HUES64 (cell line): ENCODE results near the gene NRSN2.

Source experiments
- H3K27ac ChIP-seq: 2 replicates; pipeline ENCODE4 v1.7.0; 2013; ENCODE audit warnings: low read depth, low read length, inconsistent platforms
- H3K27me3 ChIP-seq: 2 replicates; pipeline ENCODE4 v1.6.1; 2013; ENCODE audit warnings: mild to moderate bottlenecking, low read length; ENCODE audit not compliant: insufficient read depth
- H3K36me3 ChIP-seq: 2 replicates; pipeline ENCODE4 v1.6.1; 2013; ENCODE audit warnings: mild to moderate bottlenecking, low read length; ENCODE audit not compliant: insufficient read depth
- H3K4me1 ChIP-seq: 2 replicates; pipeline ENCODE4 v1.6.1; 2013; ENCODE audit warnings: mild to moderate bottlenecking, low read length, moderate library complexity; ENCODE audit not compliant: insufficient read depth
- H3K4me3 ChIP-seq: 2 replicates; pipeline ENCODE4 v1.5.1; 2013; ENCODE audit warnings: mild to moderate bottlenecking, low read length, moderate library complexity
- H3K9ac ChIP-seq: 2 replicates; pipeline ENCODE4 v1.6.1; 2013; ENCODE audit warnings: mild to moderate bottlenecking, low read depth, low read length
- H3K9me3 ChIP-seq: 2 replicates; pipeline ENCODE4 v1.6.1; 2013; ENCODE audit warnings: low read depth, low read length; ENCODE audit not compliant: insufficient read depth
- WGBS: fragments of 150-250, 120-280 bp; methylation state at CpG from one replicate; pipeline ENCODE4 v1.1.7; 2013; ENCODE audit warnings: missing lambda C conversion rate; 5-methylcytosine and 5-hydroxymethylcytosine counted together

The NRSN2 gene

GRCh38 chr20:310645-311044 lies 36.3 kb upstream of the NRSN2 start:
- H3K4me1 ChIP-seq = peaks cover 14% of the 10 kb centered on the region
- no peaks in the 10 kb centered on the region for H3K27me3 ChIP-seq
- H3K36me3 ChIP-seq = no peaks in the 10 kb centered on the region
- 3% methylated on average over 6 of the region's 7 CpGs for WGBS
- H3K4me3 ChIP-seq = peak overlapping the region; percentile 31
- no peaks in the 10 kb centered on the region for H3K9me3 ChIP-seq
- H3K27ac ChIP-seq = peak overlapping the region; percentile 47
- H3K9ac ChIP-seq = no peak overlapping the region

- H3K36me3 ChIP-seq = no peaks in the 10 kb centered on the region
- H3K4me3 ChIP-seq = no peak overlapping the region
- no peak overlapping the region for H3K9ac ChIP-seq
- H3K4me1 ChIP-seq = peaks cover 14% of the 10 kb centered on the region
- H3K9me3 ChIP-seq = no peaks in the 10 kb centered on the region
- H3K27me3 ChIP-seq = no peaks in the 10 kb centered on the region
- 91% methylated on average over 6 of the region's 7 CpGs for WGBS
- no peak overlapping the region for H3K27ac ChIP-seq
Measured at GRCh38 chr20:311609-312008, 35.3 kb upstream of the NRSN2 start.

GRCh38 chr20:312067-312466 lies 34.8 kb upstream of the NRSN2 start:
- Histone ChIP-seq H3K27me3 (no peaks in the 10 kb centered on the region), H3K9me3 (no peaks in the 10 kb centered on the region), H3K27ac (no peak overlapping the region), H3K36me3 (no peaks in the 10 kb centered on the region), H3K9ac (no peak overlapping the region), H3K4me3 (no peak overlapping the region), H3K4me1 (peaks cover 14% of the 10 kb centered on the region)
- WGBS = 93% methylated on average over 8 of the region's 8 CpGs

GRCh38 chr20:312866-313265 lies 34.0 kb upstream of the NRSN2 start:
- Histone ChIP-seq H3K4me1 (peaks cover 14% of the 10 kb centered on the region), H3K27me3 (no peaks in the 10 kb centered on the region), H3K36me3 (no peaks in the 10 kb centered on the region), H3K9ac (no peak overlapping the region), H3K4me3 (no peak overlapping the region), H3K27ac (no peak overlapping the region), H3K9me3 (no peaks in the 10 kb centered on the region)
- WGBS = 92% methylated on average over 1 of the region's 1 CpG

- no peak overlapping the region for H3K9ac ChIP-seq
- H3K4me3 ChIP-seq = no peak overlapping the region
- no peaks in the 10 kb centered on the region for H3K9me3 ChIP-seq
- H3K27ac ChIP-seq = no peak overlapping the region
- H3K27me3 ChIP-seq = no peaks in the 10 kb centered on the region
- H3K4me1 ChIP-seq = peaks cover 14% of the 10 kb centered on the region
- WGBS = 93% methylated on average over 5 of the region's 5 CpGs
- no peaks in the 10 kb centered on the region for H3K36me3 ChIP-seq
Measured at GRCh38 chr20:313402-313801, 33.5 kb upstream of the NRSN2 start.

- H3K27me3 ChIP-seq = no peaks in the 10 kb centered on the region
- no peak overlapping the region for H3K4me3 ChIP-seq
- H3K27ac ChIP-seq = no peak overlapping the region
- H3K36me3 ChIP-seq = no peaks in the 10 kb centered on the region
- peaks cover 13% of the 10 kb centered on the region for H3K4me1 ChIP-seq
- no peaks in the 10 kb centered on the region for H3K9me3 ChIP-seq
- no peak overlapping the region for H3K9ac ChIP-seq
Measured at GRCh38 chr20:313948-314347, 33.0 kb upstream of the NRSN2 start.

- Histone ChIP-seq H3K27ac (no peak overlapping the region), H3K4me1 (no peaks in the 10 kb centered on the region), H3K9me3 (no peaks in the 10 kb centered on the region), H3K9ac (no peak overlapping the region), H3K36me3 (peaks cover 5% of the 10 kb centered on the region; the same call in 1 of the 2 replicates), H3K4me3 (no peak overlapping the region), H3K27me3 (no peaks in the 10 kb centered on the region)
- WGBS = 95% methylated on average over 2 of the region's 2 CpGs
Measured at GRCh38 chr20:316316-317068, 30.4 kb upstream of the NRSN2 start.

- Histone ChIP-seq H3K27ac (peak overlapping the region; percentile 89; the same call in 1 of the 2 replicates), H3K4me1 (peaks cover 25% of the 10 kb centered on the region), H3K9me3 (no peaks in the 10 kb centered on the region), H3K9ac (peak overlapping the region; percentile 80), H3K27me3 (no peaks in the 10 kb centered on the region), H3K4me3 (peak overlapping the region; percentile 96), H3K36me3 (peaks cover 13% of the 10 kb centered on the region)
- WGBS = under 1% methylated on average over 65 of the region's 69 CpGs
Measured at GRCh38 chr20:324177-325044, 22.5 kb upstream of the NRSN2 start.

- peak within 1 kb of the TSS; percentile 98 for H3K27ac ChIP-seq
Measured at GRCh38 chr20:325045-325888, 21.6 kb upstream of the NRSN2 start, which contains the start of gene SOX12. Gene SOX12 (plus strand): TSS chr20:325552. CDS start chr20:325925, 373 bp downstream.

GRCh38 chr20:325889-326644 lies 20.8 kb upstream of the NRSN2 start:
- no peaks in the 10 kb centered on the region for H3K9me3 ChIP-seq

More at GRCh38 chr20:325045-325888, 21.6 kb upstream of the NRSN2 start, which contains the start of gene SOX12:
- Histone ChIP-seq H3K27me3 (no peaks in the 10 kb centered on the region), H3K9me3 (no peaks in the 10 kb centered on the region), H3K36me3 (peaks cover 11% of the 10 kb centered on the region), H3K9ac (peak within 1 kb of the TSS; percentile 95), H3K4me3 (peak within 1 kb of the TSS; percentile 96), H3K4me1 (peaks cover 33% of the 10 kb centered on the region)
- under 1% methylated on average over 106 of the region's 106 CpGs for WGBS

More at GRCh38 chr20:325889-326644, 20.8 kb upstream of the NRSN2 start:
- Histone ChIP-seq H3K27ac (peak overlapping the region; percentile 98), H3K4me3 (peak overlapping the region; percentile 96), H3K27me3 (no peaks in the 10 kb centered on the region), H3K4me1 (peaks cover 36% of the 10 kb centered on the region), H3K9ac (peak overlapping the region; percentile 95), H3K36me3 (peaks cover 9% of the 10 kb centered on the region)
- WGBS = under 1% methylated on average over 103 of the region's 103 CpGs
